KOPT-K1 (cell line): ENCODE data around the gene VSX1.

Source experiments
- H3K27ac ChIP-seq: fragments of 200-600 bp; sonication (generic); 2 replicates; pipeline ENCODE4 v1.5.1; 2016; ENCODE audit warnings: antibody characterized with exemption, mild to moderate bottlenecking, low read depth, low read length; ENCODE audit not compliant: poor library complexity, severe bottlenecking
- H3K36me3 ChIP-seq: fragments of 200-600 bp; sonication (generic); 2 replicates; pipeline ENCODE4 v1.5.1; 2017; ENCODE audit warnings: antibody characterized with exemption, mild to moderate bottlenecking, low read length, moderate library complexity; ENCODE audit not compliant: insufficient read depth
- H3K9me3 ChIP-seq: fragments of 200-600 bp; sonication (generic); 2 replicates; pipeline ENCODE4 v1.5.1; 2017; ENCODE audit warnings: antibody characterized with exemption, low read length, mild to moderate bottlenecking; ENCODE audit not compliant: insufficient read depth, poor library complexity, severe bottlenecking

VSX1 gene

DNA sequence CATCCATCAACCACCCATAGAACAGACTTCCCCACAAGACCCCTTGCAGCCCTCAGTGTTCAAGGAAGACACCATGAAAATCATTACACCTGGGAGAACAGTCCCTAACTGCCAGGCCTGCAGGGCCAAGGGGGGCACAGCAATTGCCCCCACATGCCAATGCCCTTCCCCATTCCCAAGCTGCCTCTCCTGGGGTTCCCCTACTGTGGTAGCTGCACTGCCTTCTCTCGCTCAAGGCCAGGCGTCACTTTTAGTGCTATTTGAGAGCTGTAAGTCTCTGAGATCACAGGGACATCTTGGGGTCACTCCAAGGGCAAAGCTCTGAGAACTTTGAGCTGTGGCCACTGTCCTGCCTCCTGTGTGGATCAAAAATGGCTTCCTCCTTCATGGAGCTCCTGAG lies 18.0 kb downstream of the VSX1 start:
- Histone ChIP-seq H3K9me3 (no peaks in the 10 kb centered on the region), H3K36me3 (no peaks in the 10 kb centered on the region), H3K27ac (no peak overlapping the region)

DNA sequence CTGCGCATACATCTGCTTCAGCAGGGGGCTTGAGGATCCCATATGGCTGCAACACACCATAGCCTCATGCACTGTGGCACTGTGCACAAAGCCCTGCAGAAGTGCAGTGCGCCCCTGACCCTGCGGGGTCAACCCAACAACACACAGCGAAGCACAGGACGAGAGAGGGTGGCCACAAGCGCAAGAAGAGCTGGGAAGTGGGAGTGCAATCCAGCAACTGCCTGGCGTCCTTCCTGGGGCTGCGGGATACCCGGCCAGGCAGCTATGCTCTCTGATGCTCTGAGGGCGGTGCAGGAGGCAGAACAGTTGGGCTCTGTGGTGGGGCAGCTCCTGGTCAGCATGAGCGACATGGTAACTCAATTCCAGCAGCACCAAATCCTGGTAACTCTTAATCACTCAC lies 18.4 kb downstream of the VSX1 start:
- Histone ChIP-seq H3K27ac (no peak overlapping the region), H3K36me3 (no peaks in the 10 kb centered on the region), H3K9me3 (no peaks in the 10 kb centered on the region)

DNA sequence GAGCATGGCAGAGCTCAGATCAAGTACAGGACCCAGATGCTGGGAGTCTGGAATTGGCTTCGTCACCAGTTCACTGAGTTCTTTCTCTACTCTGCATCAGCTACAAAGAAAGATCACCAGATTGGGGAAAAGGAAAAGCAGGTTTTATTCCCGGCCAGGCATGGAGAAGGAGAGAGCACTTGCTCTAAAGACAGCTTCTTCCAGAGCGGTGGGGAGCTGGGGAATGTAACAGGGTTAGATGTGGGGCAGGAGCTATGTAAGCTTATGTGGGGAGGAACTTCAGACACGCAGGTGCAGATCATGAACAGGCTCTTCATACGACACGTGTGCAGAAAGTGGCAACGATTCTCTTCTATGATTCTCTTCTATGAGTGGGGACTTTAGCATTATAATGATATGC lies 19.1 kb downstream of the VSX1 start:
- Histone ChIP-seq H3K36me3 (no peaks in the 10 kb centered on the region), H3K27ac (no peak overlapping the region), H3K9me3 (no peaks in the 10 kb centered on the region)

DNA sequence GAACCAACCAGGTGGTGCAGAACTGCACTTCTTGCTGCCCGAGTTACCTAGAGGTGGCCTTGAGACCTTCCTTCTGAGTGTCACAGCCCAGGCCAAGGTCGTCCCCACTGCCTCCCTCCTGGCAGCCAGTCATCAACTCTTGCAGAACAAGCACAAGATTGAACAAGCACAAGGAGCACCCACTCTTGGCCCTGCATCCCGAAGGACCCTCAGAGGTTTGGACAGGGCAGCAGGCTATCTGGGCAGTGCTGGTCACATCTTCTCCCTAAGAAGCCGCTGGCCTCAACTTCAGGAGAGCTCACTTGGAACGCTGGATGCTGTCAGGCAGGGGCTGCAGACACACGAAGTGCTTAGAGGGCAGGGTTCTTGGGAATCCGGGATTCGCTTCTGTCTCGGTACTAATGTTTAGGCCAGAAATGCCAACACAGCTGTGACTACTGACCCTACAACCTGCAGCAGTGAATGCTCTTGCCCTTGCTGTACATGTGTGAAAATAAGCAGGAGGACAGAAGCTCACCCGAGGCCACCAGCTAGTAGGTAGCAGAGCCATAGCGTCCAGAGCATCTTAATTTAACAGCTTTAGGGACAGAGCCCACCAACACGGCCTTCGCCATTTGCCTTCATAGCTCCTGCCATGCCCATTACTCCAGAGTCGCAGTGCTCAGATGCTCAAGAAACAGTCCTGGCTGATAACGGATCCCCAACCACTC lies 20.0 kb downstream of the VSX1 start:
- Histone ChIP-seq H3K9me3 (no peaks in the 10 kb centered on the region), H3K36me3 (no peaks in the 10 kb centered on the region), H3K27ac (no peak overlapping the region)

DNA sequence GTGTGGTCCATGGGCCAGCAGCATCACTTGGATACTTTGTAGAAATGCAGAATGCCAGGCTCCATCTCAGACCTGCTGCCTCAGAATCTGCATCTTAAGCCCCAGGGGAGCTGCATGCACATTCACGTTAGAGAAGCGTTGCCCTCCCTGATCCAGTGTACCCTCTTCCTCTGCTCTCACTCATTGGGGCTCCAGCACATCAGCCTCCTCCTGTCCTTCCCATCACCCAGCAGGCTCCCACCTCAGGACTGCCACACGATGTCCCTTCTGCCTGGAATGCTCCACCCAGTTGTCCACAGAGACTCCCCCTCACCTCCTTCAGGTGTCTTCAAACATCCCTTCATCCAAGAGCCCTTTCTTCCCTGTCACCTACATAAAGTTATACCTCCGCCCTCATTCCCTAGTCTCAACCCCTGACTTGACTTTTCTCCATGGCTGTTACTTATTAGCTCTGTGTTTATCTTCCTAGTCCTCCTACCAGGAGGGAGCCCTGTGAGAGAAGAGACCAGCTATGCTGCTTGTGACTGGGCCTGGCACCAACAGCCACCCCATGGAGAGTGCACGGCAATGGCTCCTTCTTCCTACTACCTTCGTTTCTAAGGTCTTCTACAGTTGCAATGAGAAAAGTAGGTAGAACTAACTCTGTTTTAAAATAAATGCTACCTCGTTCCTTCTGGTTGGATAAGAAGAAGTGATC lies 20.7 kb downstream of the VSX1 start:
- Histone ChIP-seq H3K27ac (no peak overlapping the region), H3K36me3 (no peaks in the 10 kb centered on the region)

DNA sequence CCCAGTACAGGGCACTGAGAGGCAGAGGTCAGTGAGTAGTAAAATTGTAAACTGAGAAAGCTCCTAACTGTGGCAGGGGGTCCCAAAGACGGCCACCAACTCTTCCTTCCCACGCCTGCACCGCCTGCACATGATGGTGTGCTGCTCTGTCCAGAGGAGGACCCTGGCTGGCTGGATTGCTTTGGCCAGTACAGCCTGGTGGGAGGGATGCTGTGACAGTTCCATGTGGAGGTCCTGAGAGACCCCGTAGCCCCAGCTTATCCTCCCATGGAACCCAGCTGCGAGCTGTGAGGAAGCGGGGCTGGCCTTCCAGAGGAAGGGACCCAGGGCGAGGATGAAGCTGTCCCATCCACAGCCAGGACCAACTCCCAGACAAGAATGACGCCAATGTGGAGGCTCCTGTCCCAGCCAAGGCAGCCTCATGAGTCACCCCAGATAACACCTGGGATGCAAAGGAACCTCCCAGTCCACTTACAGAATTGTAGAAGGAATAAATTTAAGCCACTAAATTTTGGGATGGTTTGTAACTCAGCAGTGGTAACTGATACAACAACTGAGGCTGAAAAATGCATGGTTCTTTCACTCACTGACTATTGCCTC lies 22.0 kb downstream of the VSX1 start:
- peaks cover 9% of the 10 kb centered on the region; the same call in 1 of the 2 replicates for H3K36me3 ChIP-seq
- H3K27ac ChIP-seq, result no peak overlapping the region
- no peaks in the 10 kb centered on the region for H3K9me3 ChIP-seq

More for the DNA sequence above, 20.7 kb downstream of the VSX1 start:
- no peaks in the 10 kb centered on the region for H3K9me3 ChIP-seq

DNA sequence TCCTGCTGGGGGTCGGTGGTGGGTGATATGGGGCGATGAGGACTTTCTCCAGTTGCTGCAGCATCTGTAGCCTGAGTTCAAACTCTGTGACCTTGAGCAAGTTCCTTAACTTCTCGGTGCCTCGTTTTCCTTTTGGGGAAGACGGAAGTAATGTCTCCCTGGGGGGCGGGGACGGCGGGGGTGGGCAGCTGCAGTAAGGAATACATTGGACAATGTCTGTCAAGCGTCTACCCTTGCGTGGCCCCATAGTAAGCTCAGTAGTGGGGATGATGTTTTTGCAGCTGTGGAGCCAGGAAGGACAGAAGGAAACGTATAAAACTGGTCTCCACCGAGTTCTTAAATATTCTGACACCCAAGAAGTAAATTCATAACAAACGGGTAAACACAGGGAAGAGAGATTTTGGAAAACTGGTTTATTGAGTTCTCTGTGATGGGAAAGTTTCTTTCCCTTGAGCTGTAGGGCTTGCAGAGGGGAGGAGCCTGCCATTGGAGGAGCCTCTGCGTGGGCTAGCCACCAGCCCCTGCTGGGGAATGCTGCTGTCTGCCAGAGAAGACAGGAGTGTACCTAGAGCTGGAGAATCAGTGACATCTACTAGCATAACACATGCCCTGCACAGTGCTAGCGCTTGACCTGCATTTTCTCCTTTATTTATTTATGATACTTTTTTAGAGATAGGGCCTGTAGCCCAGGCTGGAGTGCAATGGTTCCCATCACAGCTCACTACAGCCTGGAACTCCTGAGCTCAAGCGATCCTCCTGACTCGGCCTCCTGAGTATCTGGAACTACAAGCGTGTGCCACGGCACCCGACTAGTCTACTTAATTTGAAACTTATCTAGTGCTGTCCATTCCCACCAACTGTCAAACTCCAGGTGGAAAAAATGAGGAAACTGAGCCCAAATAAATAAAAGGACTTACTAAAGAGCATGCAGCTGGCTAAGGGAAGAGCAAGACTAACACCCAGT lies 22.8 kb downstream of the VSX1 start:
- Histone ChIP-seq H3K27ac (peak overlapping the region; percentile 79), H3K9me3 (no peaks in the 10 kb centered on the region)

DNA sequence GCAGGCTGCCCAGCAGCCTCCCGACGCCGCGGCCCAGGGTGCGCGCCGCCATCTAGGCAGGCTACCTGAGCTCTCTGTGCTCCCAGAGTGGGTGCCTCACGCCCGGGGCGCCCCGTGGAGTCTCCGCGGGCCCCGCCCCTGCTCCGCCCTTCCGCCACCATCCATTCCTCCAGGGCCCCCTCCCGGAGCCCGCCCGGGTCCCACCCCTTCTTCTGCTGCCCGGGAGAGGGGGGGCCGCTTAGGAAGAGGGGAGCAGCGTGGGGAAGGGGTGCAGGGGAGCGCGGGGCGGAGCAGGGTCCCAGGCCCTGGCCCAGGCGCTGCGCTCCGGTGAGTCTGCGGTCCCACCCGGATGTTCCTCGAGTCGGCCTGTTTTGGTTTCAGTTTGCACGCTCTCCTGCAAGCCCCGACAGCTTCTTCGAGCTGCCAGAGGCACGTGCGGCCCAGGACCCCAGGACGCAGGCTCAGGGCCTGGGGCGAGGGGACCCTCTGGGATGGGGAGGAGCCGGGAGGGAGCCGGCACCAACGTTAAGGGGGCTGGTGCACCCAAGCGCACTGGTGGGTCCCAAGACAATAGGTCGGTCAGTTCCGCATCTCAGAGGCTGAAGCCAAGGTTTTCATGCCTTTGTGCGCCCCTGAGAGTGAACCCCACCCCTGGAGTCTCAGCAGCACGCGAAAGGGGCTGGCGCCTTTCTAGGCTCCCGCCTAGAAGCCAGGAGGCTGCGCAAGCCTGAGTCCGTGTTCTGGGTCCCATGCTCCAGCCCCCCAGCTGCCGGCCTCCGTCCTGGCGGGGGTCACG lies 23.7 kb downstream of the VSX1 start, which contains the start of gene ACSS1:
Gene ACSS1 (minus strand): TSS at position 89 of the 796 bp plus-strand sequence. CDS start 37 bp downstream, at position 52.
- peak within 1 kb of the TSS; percentile 79 for H3K27ac ChIP-seq
- peaks cover 16% of the 10 kb centered on the region; the same call in 1 of the 2 replicates for H3K36me3 ChIP-seq
- no peaks in the 10 kb centered on the region for H3K9me3 ChIP-seq

More for the DNA sequence above, 22.8 kb downstream of the VSX1 start:
- H3K36me3 ChIP-seq, result peaks cover 16% of the 10 kb centered on the region; the same call in 1 of the 2 replicates

DNA sequence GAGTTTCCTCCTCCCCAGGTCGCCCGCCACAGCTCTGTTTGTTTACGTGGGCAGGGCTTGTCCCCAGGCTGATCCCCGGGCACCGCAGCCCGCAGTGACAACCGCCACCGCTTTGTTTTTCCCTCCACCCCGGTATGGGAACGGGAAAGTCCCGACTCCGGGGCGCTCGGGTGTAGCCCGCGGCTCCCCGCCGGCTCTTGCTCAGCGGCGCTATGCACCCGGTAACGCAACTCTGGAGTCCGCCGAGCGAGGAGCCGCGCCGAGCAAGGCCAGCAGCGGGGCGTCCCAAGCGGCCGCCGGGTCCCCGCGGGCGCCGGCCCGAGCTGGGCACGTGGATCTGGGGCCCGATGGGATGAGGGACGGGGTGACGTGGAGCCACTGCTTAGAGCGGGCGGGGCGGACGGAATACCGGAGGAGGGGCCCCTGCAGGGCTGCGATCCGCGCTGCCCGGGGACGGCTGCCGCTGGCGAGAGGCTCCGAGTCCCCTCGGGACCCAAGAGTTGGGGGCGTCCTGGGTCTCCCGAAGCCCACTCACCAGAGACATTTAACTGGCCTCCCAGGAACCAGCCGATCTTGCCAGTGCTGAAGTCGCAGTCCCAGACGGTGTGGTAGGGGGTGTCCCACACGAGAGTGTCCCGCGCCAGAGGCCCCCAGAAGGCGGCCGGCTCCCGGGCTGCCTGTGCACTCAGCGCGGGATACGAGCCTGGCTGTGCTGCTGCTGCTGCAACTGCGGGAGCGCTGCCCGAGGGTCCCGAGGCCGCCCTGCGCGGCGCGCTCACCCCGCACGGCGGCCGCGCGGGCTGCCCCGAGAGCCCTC lies 24.5 kb downstream of the VSX1 start:
- H3K36me3 ChIP-seq, result peaks cover 19% of the 10 kb centered on the region; the same call in 1 of the 2 replicates
- peak overlapping the region; percentile 79 for H3K27ac ChIP-seq

DNA sequence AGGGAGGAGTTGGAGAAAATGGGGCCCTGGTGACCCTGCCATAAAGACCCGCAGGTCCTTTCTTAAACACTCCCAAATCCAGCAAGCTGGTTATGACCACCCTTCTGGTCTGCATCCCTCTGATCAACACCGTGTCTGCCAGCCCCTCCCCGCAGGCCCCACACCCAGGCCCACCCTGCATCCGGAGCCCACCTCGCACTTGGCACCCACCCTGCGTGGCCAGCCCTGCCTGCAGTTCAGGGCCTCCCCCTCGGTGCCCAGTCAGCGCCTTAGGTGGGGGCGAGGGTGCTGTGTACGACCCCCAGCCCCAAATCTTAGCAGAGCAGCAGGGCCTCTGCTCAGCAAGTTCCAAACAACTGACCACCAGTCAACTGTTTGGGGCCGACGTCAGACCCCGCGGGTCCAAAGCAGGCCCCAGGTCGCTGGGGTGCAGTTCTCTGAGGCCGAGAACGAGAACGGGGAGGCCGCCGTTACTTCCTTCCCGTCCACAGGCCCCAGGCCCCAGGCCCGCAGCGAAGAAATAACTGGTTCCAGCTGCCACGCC lies 25.2 kb downstream of the VSX1 start:
- Histone ChIP-seq H3K36me3 (peaks cover 22% of the 10 kb centered on the region; the same call in 1 of the 2 replicates), H3K9me3 (no peaks in the 10 kb centered on the region), H3K27ac (peak overlapping the region; percentile 79)

More for the DNA sequence above, 24.5 kb downstream of the VSX1 start:
- H3K9me3 ChIP-seq, result no peaks in the 10 kb centered on the region

DNA sequence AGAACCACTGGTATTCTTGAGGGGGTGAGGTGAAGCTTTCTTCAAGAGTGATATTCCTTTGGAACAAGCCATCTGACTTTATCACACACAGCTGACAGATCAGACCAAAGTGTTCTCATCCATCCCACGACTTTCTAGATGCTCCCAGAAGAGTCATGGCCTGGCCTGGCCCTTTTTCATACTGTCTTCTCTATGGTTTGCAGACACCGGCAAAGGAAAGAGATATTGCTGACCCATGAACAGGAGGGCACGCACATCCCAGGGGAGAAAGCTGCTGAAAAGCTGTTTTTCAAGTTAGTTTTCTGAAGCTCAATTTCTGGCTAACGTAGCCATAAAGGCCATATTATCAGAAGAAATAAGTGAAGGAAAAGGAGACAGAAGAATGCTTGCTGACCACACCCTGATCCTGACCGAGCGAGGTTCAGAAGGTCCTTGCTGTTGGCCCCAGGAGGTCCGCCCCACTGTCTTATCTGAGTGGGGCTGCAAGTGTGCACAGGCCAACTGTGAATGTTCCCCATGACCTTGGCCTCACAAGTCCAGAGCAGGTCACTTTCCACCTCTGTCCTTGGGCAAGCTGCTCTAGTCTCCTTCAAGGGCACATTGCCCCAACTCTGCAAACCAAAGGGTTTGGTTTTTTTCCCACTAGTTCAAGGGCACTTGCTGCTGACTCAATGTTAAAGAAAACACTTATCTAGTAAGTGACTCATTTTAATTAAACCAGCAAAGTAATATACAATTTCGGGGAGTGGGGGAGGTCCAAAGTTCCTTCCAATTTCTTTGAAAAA lies 26.0 kb downstream of the VSX1 start:
- H3K36me3 ChIP-seq, result peaks cover 22% of the 10 kb centered on the region; the same call in 1 of the 2 replicates

DNA sequence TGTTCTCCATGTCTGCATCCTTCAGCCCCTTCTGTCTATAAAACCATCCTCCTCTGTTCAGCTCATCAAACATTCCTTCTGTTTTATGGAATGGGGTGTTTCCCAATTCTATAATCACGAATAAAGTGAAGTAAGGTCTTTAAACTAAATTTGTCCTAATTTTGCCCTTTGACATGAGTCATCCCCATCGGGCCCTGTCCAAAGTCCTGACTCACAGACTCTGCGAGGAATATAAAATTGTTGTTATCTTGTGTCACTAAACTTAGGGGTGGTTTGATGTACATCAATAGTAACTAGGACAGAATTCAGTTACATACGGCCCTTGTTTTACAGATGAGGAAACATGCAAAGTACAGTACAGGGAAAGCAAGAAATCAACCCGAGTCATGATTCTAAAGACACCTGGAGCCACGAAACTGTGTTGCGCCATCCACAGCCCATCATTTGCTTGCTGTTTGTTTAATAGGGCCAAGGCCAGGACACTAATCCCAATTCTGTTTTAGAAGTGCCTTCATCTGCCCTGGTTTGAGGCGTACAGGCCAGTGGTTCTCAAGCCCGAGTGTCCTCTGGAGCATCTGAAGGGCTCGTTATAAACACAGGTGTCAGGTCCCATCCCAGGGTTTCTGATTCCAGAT lies 26.8 kb downstream of the VSX1 start:
- no peak overlapping the region for H3K27ac ChIP-seq
- H3K9me3 ChIP-seq, result no peaks in the 10 kb centered on the region
- peaks cover 27% of the 10 kb centered on the region; the same call in 1 of the 2 replicates for H3K36me3 ChIP-seq

More for the DNA sequence above, 26.0 kb downstream of the VSX1 start:
- H3K27ac ChIP-seq, result peak overlapping the region; percentile 79
- no peaks in the 10 kb centered on the region for H3K9me3 ChIP-seq
